Ecto neural progenitor cell (in vitro differentiated cells): Measurements from ENCODE around the gene DCHS2.
A peak's percentile ranks its signal among the peaks of the same experiment; 100 is the strongest.

Experiments used
- DNase-seq: peaks from one replicate; pipeline ENCODE4 v3.0.0-alpha.2; 2018; ENCODE audit warnings: low spot score

The DCHS2 gene

GRCh38 chr4:154491341-154492271 is at the start of gene DCHS2:
Gene DCHS2 (minus strand): TSS chr4:154491799. CDS start chr4:154491355, 444 bp downstream.
- DNase-seq, result peak; percentile 74

- no peak for DNase-seq
These were observed 42.7 kb upstream of the DCHS2 start for GRCh38 chr4:154534296-154534695.

GRCh38 chr4:154529728-154530519 is 38.3 kb upstream of the DCHS2 start:
- DNase-seq, result no peak

- no peak for DNase-seq
These were observed 37.3 kb upstream of the DCHS2 start for GRCh38 chr4:154528869-154529268.

- no peak for DNase-seq
These were observed 35.7 kb upstream of the DCHS2 start for GRCh38 chr4:154527308-154527707.

GRCh38 chr4:154526151-154526550 is 34.6 kb upstream of the DCHS2 start:
- no peak for DNase-seq

- DNase-seq, result no peak
These were observed 30.0 kb upstream of the DCHS2 start for GRCh38 chr4:154521607-154522006.

GRCh38 chr4:154519214-154519613 is 27.6 kb upstream of the DCHS2 start:
- no peak for DNase-seq

- DNase-seq, result no peak
These were observed 26.0 kb upstream of the DCHS2 start for GRCh38 chr4:154517591-154517990.

- DNase-seq, result no peak
These were observed 24.9 kb upstream of the DCHS2 start for GRCh38 chr4:154516318-154517029.

GRCh38 chr4:154511981-154512380 is 20.4 kb upstream of the DCHS2 start:
- DNase-seq, result no peak

- no peak for DNase-seq
These were observed 19.9 kb upstream of the DCHS2 start for GRCh38 chr4:154511548-154511947.

GRCh38 chr4:154507156-154507555 is 15.6 kb upstream of the DCHS2 start:
- DNase-seq, result no peak

GRCh38 chr4:154506253-154506652 is 14.7 kb upstream of the DCHS2 start:
- DNase-seq, result no peak

GRCh38 chr4:154503598-154503997 is 12.0 kb upstream of the DCHS2 start:
- no peak for DNase-seq

- DNase-seq, result no peak
These were observed 10.5 kb upstream of the DCHS2 start for GRCh38 chr4:154502111-154502510.

- no peak for DNase-seq
These were observed 6.3 kb upstream of the DCHS2 start for GRCh38 chr4:154497889-154498288.

GRCh38 chr4:154495867-154496266 is 4.3 kb upstream of the DCHS2 start:
- DNase-seq, result no peak

GRCh38 chr4:154492288-154492687 is 689 bp upstream of the DCHS2 start:
- no peak for DNase-seq

- peak; percentile 64 for DNase-seq
These were observed 837 bp downstream of the DCHS2 start for GRCh38 chr4:154490583-154491340.

- no peak for DNase-seq
These were observed 1.4 kb downstream of the DCHS2 start for GRCh38 chr4:154490234-154490582.
